H9 (cell line): ENCODE results near the gene LRRC70. TPM values are rescaled to one million over a fixed set of nuclear protein-coding genes. Genes with fewer than 3 reads are reported as not detected.

ENCODE experiments used
- DNase-seq: peaks from one replicate; pipeline ENCODE4 v3.0.0-alpha.2; 2017
- H2AFZ ChIP-seq: one replicate; pipeline ENCODE4 v1.6.1; 2013; ENCODE audit warnings: mild to moderate bottlenecking, low read length, control low read depth, moderate library complexity
- H2AK5ac ChIP-seq: 2 replicates; pipeline ENCODE4 v1.6.1; 2013; ENCODE audit warnings: low read length, control low read depth, mixed read lengths; ENCODE audit not compliant: insufficient read length
- H2BK120ac ChIP-seq: one replicate; pipeline ENCODE4 v1.6.1; 2013; ENCODE audit warnings: low read depth, mild to moderate bottlenecking, low read length, control low read depth, inconsistent platforms; ENCODE audit not compliant: poor library complexity, severe bottlenecking
- H2BK12ac ChIP-seq: 2 replicates; pipeline ENCODE4 v1.6.1; 2013; ENCODE audit warnings: low read length, control low read depth, mixed read lengths, low read depth; ENCODE audit not compliant: insufficient read length
- H2BK15ac ChIP-seq: 2 replicates; pipeline ENCODE4 v1.6.1; 2013; ENCODE audit warnings: low read depth, low read length, control low read depth
- H2BK20ac ChIP-seq: one replicate; pipeline ENCODE4 v1.6.1; 2013; ENCODE audit warnings: low read depth, mild to moderate bottlenecking, low read length, control low read depth, inconsistent platforms; ENCODE audit not compliant: poor library complexity, severe bottlenecking
- H2BK5ac ChIP-seq: 2 replicates; pipeline ENCODE4 v1.6.1; 2013; ENCODE audit warnings: low read length, control low read depth, mixed read lengths; ENCODE audit not compliant: insufficient read length
- H3K14ac ChIP-seq: 2 replicates; pipeline ENCODE4 v1.6.1; 2013; ENCODE audit warnings: low read length, control low read depth; ENCODE audit not compliant: insufficient read depth
- H3K18ac ChIP-seq: 2 replicates; pipeline ENCODE4 v1.6.1; 2013; ENCODE audit warnings: low read depth, mild to moderate bottlenecking, mixed read lengths, low read length, control low read depth; ENCODE audit not compliant: insufficient read length
- H3K23ac ChIP-seq: 2 replicates; pipeline ENCODE4 v1.6.1; 2013; ENCODE audit warnings: low read length, control low read depth, mixed read lengths, low read depth; ENCODE audit not compliant: insufficient read length
- H3K23me2 ChIP-seq: 2 replicates; pipeline ENCODE4 v1.6.1; 2013; ENCODE audit warnings: low read depth, mild to moderate bottlenecking, mixed read lengths, low read length, control low read depth; ENCODE audit not compliant: insufficient read length, poor library complexity, severe bottlenecking
- H3K27ac ChIP-seq: 2 replicates; pipeline ENCODE4 v1.5.1; 2013; ENCODE audit warnings: low read length, control low read depth, mixed read lengths, low read depth; ENCODE audit not compliant: insufficient read length
- H3K27me3 ChIP-seq: 2 replicates; pipeline ENCODE4 v1.6.1; 2013; ENCODE audit warnings: low read length, control low read depth, inconsistent platforms; ENCODE audit not compliant: insufficient read depth
- H3K4ac ChIP-seq: 2 replicates; pipeline ENCODE4 v1.6.1; 2013; ENCODE audit warnings: low read depth, mild to moderate bottlenecking, control low read depth, inconsistent platforms, low read length, moderate library complexity
- H3K4me1 ChIP-seq: 2 replicates; pipeline ENCODE4 v1.6.1; 2013; ENCODE audit warnings: low read length, control low read depth, inconsistent platforms; ENCODE audit not compliant: insufficient read depth
- H3K4me2 ChIP-seq: 2 replicates; pipeline ENCODE4 v1.6.1; 2013; ENCODE audit warnings: low read length, control low read depth, mixed read lengths; ENCODE audit not compliant: insufficient read length, insufficient read depth
- H3K56ac ChIP-seq: 2 replicates; pipeline ENCODE4 v1.6.1; 2013; ENCODE audit warnings: low read depth, mild to moderate bottlenecking, mixed read lengths, low read length, control low read depth; ENCODE audit not compliant: insufficient read length
- H3K79me1 ChIP-seq: 2 replicates; pipeline ENCODE4 v1.6.1; 2013; ENCODE audit warnings: low read depth, mild to moderate bottlenecking, moderate library complexity, low read length, control low read depth, inconsistent platforms; ENCODE audit not compliant: insufficient read depth, poor library complexity, severe bottlenecking
- H3K79me2 ChIP-seq: 2 replicates; pipeline ENCODE4 v1.6.1; 2013; ENCODE audit warnings: low read length, control low read depth, inconsistent platforms; ENCODE audit not compliant: insufficient read depth
- H3K9ac ChIP-seq: 2 replicates; pipeline ENCODE4 v1.6.1; 2013; ENCODE audit warnings: low read length, control low read depth, mixed read lengths; ENCODE audit not compliant: insufficient read length; ENCODE audit errors: extremely low read depth
- H3K9me3 ChIP-seq: one replicate; pipeline ENCODE4 v1.6.1; 2013; ENCODE audit warnings: low read depth, low read length, inconsistent platforms; ENCODE audit not compliant: control insufficient read depth
- H3T11ph ChIP-seq: one replicate; pipeline ENCODE4 v1.6.1; 2013; ENCODE audit warnings: mild to moderate bottlenecking, low read length, control low read depth, inconsistent platforms
- H4K20me1 ChIP-seq: one replicate; pipeline ENCODE4 v1.6.1; 2013; ENCODE audit not compliant: control insufficient read depth, insufficient read length, insufficient read depth
- H4K5ac ChIP-seq: 2 replicates; pipeline ENCODE4 v1.6.1; 2013; ENCODE audit warnings: low read depth, mild to moderate bottlenecking, mixed read lengths, low read length, control low read depth; ENCODE audit not compliant: insufficient read length
- H4K8ac ChIP-seq: replicated peaks from 2 replicates; pipeline ENCODE4 v1.6.1; 2013; ENCODE audit warnings: low read length, control low read depth, mixed read lengths, low read depth; ENCODE audit not compliant: insufficient read length
- H4K91ac ChIP-seq: 2 replicates; pipeline ENCODE4 v1.6.1; 2013; ENCODE audit warnings: low read depth, mild to moderate bottlenecking, moderate library complexity, mixed read lengths, low read length, control low read depth; ENCODE audit not compliant: insufficient read length
- H3K27ac Mint-ChIP-seq, 3 experiments: 2 replicates in 2 of 3; 3 replicates in 1 of 3; pipeline ENCODE4 v1.8.0; 2020 to 2021; ENCODE audit warnings: mixed read lengths in 3 of 3, mild to moderate bottlenecking in 1 of 3, moderate library complexity in 1 of 3
- H3K27me3 Mint-ChIP-seq: 2 replicates; pipeline ENCODE4 v1.8.0; 2021; ENCODE audit warnings: low read depth, mild to moderate bottlenecking, moderate library complexity, mixed read lengths
- H3K36me3 Mint-ChIP-seq, 3 experiments: 2 replicates in 2 of 3; 3 replicates in 1 of 3; pipeline ENCODE4 v1.8.0; 2020 to 2021; ENCODE audit warnings: low read depth in 3 of 3, mixed read lengths in 3 of 3; ENCODE audit not compliant: insufficient read depth in 1 of 3
- H3K4me1 Mint-ChIP-seq, 2 experiments: 2 replicates each; pipeline ENCODE4 v1.8.0; 2020; ENCODE audit warnings: mixed read lengths in 2 of 2
- H3K4me3 Mint-ChIP-seq, 2 experiments: 2 replicates in 1 of 2; 3 replicates in 1 of 2; pipeline ENCODE4 v1.8.0; 2020 to 2021; ENCODE audit warnings: mild to moderate bottlenecking in 2 of 2, mixed read lengths in 2 of 2, moderate library complexity in 1 of 2
- H3K9me3 Mint-ChIP-seq, 2 experiments: 2 replicates in 1 of 2; 3 replicates in 1 of 2; pipeline ENCODE4 v1.8.0; 2020; ENCODE audit warnings: mild to moderate bottlenecking in 2 of 2, mixed read lengths in 2 of 2, moderate library complexity in 1 of 2
- WGBS: extraction: QIAGEN DNeasy Blood & Tissue Kit; methylation state at CpG from one replicate; pipeline ENCODE4 v1.1.7; 2013; ENCODE audit warnings: missing lambda C conversion rate, low lambda C conversion rate, mixed read lengths; ENCODE audit not compliant: insufficient read length; ENCODE audit errors: extremely low coverage; 5-methylcytosine and 5-hydroxymethylcytosine counted together
- total RNA-seq: library from RNA; stranded (reverse); gene quantifications from 2 replicates; pipeline ENCODE4 v1.2.1, GENCODE V29; 2021
- TF ChIP-seq, protein P1 (sequence below): fragments of 200-600 bp; sonication (generic); conservative IDR thresholded peaks from 3 replicates; pipeline ENCODE4 v1.8.0; 2021; ENCODE audit warnings: antibody characterized with exemption, mild to moderate bottlenecking

The LRRC70 gene
- total RNA-seq, 1 experiment from 2014 or later, result 1.1 TPM

DNA sequence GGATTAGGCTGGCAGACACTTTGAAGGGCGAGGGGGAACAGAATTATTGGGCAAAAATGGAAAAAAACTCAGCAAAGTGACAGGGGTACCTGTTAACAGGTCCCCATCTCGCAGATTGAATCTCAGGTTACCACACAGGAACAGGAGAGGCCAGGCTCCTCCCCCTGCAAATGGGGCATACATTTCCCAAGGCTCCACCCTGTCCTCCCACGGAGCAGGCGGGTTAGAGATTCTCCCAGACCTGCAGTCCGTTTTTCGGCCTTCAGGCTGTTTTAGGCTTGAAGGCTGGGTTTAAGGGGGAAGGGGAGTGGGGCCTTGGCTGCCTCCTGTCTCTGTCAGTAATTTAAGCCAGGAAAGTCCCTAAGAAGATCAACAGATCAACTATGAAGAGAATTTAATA lies 42.7 kb downstream of the LRRC70 start:
- peak overlapping the region; percentile 2 for H3K27ac ChIP-seq
- no peak overlapping the region for H4K5ac ChIP-seq
- H2BK120ac ChIP-seq, result no peak overlapping the region
- no peaks in the 10 kb centered on the region for H3K23me2 ChIP-seq
- no peak overlapping the region for H2BK20ac ChIP-seq
- no peak overlapping the region for H3T11ph ChIP-seq
- H2BK15ac ChIP-seq, result no peak overlapping the region
- no peak overlapping the region for H3K23ac ChIP-seq
- no CpG with 5 or more reads among the region's 6 CpGs for WGBS
- Mint-ChIP-seq H3K27ac (peak overlapping the region; percentile 9 to 89 (median 81); a peak in 6 of 7 replicates), H3K4me1 (peaks cover 25 to 28% of the 10 kb centered on the region in 2 experiments), H3K36me3 (peaks cover 0 to 6% (median 5%) of the 10 kb centered on the region in 3 experiments; a peak in 4 of 7 replicates), H3K27me3 (no peaks in the 10 kb centered on the region), H3K9me3 (no peaks in the 10 kb centered on the region), H3K4me3 (peak overlapping the region; percentile 3 to 9; a peak in 3 of 5 replicates)
- no peaks in the 10 kb centered on the region for H3K9me3 ChIP-seq
- H4K20me1 ChIP-seq, result no peaks in the 10 kb centered on the region
- no peak overlapping the region for H3K14ac ChIP-seq
- no peak overlapping the region for H3K18ac ChIP-seq
- H4K91ac ChIP-seq, result no peak overlapping the region
- H3K4me1 ChIP-seq, result peaks cover 5% of the 10 kb centered on the region; the same call in 1 of the 2 replicates
- H2AFZ ChIP-seq, result no peak overlapping the region
- H3K4me2 ChIP-seq, result peak overlapping the region; percentile 46
- H4K8ac ChIP-seq, result no peak overlapping the region
- peak; percentile 92 for DNase-seq
- TF ChIP-seq, protein P1, sequence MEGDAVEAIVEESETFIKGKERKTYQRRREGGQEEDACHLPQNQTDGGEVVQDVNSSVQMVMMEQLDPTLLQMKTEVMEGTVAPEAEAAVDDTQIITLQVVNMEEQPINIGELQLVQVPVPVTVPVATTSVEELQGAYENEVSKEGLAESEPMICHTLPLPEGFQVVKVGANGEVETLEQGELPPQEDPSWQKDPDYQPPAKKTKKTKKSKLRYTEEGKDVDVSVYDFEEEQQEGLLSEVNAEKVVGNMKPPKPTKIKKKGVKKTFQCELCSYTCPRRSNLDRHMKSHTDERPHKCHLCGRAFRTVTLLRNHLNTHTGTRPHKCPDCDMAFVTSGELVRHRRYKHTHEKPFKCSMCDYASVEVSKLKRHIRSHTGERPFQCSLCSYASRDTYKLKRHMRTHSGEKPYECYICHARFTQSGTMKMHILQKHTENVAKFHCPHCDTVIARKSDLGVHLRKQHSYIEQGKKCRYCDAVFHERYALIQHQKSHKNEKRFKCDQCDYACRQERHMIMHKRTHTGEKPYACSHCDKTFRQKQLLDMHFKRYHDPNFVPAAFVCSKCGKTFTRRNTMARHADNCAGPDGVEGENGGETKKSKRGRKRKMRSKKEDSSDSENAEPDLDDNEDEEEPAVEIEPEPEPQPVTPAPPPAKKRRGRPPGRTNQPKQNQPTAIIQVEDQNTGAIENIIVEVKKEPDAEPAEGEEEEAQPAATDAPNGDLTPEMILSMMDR, result no peak
- no peaks in the 10 kb centered on the region for H3K27me3 ChIP-seq
- no peak overlapping the region for H2BK12ac ChIP-seq
- no peaks in the 10 kb centered on the region for H3K79me1 ChIP-seq
- no peak overlapping the region for H3K56ac ChIP-seq
- no peak overlapping the region for H3K4ac ChIP-seq
- H2AK5ac ChIP-seq, result no peak overlapping the region
- H2BK5ac ChIP-seq, result no peak overlapping the region
- no peak overlapping the region for H3K9ac ChIP-seq
- no peaks in the 10 kb centered on the region for H3K79me2 ChIP-seq
